Dedifferentiated amniotic fluid mesenchymal stem cell (primary cell): ENCODE results near the gene SPATA12.

Experiments
- DNase-seq: peaks from one replicate; pipeline ENCODE4 v3.0.0-alpha.2; 2016; ENCODE audit errors: extremely low spot score

The SPATA12 gene

DNA sequence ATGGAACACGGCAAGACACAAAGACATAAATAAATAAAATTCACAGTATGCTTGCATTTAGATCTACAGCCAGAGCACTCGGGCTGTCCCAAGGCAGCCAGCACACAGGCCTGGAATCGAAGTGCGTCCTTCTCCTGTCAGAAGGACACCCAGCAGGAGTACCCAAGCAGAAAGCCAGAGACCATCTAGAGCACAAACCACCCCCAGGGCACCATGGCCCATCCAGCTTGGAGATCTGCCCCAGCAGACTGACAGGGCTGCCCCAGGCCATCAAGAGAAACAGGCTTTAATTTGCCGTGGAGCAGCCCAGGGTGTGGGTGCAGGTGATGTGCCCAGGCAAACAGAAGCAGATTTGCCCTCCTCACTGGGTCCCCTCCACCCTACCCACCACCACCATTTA lies 7.8 kb upstream of the SPATA12 start:
- DNase-seq: no peak

DNA sequence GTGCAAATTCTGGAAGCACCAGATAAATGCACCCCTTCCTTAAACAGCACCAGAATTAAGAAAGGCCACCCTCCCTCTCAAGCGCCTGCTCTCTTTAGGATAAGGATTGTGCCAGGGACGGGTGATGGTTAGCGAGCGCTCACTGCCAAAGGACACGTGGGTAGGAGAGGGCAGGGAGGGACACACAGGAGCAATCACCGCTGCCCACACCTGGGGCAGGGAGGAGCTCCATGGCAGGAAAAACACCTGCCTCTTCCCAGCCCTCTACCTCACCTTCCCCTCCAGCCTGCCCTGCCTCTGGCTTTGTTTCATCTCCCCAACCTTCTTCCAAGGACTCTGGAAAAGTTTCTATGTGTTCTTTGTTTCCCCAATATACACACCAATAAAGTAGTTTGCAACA lies 7.3 kb upstream of the SPATA12 start:
- DNase-seq: no peak

DNA sequence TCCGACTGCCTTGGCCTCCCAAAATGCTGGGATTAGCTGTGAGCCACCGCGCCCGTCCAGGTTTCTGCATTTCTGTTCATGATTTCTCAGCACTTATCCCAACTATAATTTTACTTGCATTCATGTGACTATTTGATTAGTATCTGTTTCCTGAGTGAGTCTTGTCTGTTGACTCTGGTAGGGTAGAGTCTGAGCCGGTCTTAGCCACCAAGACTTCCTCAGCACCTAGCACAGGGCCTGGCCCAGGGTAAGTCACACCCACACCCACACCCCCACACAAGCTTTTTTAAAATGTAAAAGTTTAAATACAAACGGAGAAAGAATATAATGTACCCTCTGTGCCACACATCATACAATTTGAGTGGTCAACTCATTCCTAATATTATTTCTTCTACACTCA lies 3.1 kb upstream of the SPATA12 start:
- DNase-seq: no peak

DNA sequence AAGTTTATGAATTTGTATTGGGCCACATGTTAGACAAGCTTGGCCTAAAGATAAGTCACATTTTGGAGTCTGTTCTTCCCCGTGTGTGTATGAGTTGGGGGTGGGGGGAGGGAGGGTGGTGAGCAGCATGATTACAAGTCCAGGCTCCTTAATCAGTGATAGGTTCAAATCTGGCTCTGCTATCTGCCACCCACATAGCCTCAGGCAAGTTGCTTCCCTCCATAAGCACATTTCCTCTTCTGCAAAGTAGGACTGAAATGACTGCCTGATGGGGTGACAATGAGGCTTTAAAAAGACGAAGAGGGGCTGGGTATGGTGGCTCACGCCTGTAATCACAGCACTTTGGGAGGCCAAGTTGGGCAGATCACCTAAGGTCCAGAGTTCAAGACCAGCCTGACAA lies 1.1 kb upstream of the SPATA12 start:
- DNase-seq: no peak

DNA sequence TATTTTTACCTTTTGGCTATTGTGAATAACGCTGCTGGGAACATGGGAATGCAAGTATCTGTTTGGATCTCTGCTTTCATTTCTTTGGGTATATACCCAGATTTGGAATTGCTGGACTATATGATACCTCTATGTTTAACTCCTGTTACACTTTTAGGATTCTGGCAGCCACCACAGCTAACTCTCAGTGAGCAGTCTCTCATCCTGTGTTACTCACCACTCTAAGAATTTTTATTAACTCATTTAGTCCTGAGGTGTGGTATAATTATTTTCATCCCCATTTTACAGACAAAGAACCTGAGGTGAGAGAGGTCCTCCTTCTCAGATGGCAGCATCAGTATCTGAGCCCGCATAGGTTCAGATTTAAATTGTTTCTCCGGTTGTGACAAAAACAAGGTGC lies 1.1 kb downstream of the SPATA12 start:
- no peak for DNase-seq

DNA sequence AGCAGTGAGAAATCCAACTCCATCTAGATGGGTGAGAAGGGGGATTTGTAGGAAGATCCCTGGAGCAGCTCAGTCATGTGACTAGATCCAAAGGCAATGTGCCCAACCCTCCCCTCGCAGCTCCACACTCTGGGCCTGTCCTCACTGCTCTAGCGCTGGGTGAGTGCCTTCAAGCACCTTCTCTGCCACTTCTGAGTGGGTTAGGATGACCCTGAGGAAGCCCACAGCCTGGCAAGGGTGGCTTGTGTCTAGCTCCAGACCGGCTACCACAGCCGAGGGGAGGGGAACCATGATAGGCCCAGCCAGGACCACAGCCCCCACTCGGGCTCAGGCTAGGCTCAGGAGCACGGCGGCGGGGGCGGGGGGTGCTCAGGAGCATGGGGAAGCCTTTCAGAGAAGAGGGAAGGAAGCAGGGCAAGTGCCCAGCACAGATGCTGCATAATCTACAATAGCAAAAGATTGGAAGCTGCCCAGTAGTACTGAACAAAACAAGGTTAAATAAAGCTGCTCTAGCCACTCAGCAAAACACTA lies 1.7 kb downstream of the SPATA12 start:
- DNase-seq: no peak

DNA sequence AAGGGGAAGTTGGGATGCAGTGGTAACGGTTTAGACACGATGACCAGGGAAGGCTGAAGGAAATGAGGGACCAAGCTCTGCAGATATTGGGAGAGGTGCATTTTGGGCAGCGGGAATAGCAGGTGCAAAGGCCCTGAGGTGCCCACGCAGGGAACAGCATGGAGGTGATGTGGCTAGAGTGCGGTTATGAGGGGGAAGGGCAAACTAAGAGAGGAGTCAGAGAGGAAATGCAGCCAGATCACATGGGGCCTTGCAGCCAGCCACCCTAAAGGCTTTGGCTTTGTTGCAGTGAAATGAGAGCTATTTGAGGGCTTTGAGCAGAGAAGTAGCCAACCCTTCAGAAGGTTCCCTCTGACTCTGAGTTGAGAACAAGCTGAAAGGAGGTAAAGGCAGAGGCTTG lies 2.6 kb downstream of the SPATA12 start:
- no peak for DNase-seq

DNA sequence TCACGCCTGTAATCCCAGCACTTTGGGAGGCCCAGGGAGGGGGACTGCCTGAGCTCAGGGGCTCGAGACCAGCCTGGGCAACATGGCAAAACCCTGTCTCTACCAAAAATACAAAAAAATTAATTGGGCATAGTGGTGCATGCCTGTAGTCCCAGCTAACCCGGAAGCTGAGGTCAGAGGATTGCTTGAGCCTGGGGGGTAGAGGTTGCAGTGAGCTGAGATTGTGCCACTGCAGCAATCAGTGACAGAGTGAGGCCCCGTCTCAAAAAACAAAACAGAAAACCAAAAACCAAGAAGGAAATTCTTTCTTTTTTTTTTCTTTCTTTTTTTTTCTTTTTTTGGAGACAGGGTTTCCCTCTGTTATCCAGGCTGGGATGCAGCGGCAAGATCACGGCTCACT lies 3.5 kb downstream of the SPATA12 start:
- DNase-seq: no peak

DNA sequence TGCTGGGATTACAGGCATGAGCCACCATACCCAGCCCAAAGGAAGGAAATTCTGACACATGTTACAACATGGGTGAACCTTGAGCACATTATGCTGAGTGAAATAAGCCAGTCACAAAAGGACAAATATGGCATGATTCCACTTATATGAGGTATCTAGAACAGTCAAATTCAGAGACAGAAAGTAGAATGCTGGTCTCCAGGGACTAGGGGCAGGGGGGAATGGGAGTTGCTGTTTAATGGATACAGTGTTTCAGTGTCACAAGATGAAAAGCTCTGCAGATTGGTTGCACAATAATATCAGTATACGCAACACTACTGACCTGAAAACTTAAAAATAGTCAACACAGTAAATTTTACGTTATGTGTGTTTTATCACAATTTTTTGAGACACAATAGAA lies 4.1 kb downstream of the SPATA12 start:
- no peak for DNase-seq

DNA sequence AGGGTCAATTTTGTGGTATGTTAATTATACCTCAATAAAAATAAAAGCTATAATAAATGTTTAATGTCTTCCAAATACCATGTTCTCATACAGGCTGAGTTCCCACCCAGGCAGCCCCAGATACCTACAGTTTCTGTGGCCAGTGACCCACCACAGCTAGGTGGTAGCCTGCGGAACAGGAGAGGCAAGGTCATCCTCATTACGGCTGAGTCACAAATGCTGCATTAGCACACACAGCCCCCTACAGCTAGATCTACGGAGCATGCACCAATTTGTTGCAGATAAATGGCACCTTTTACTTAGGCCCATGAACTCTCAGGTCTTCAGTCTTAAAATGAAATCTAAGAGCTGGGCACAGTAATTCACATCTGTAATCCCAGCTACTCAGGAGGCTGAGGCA lies 5.1 kb downstream of the SPATA12 start:
- no peak for DNase-seq

DNA sequence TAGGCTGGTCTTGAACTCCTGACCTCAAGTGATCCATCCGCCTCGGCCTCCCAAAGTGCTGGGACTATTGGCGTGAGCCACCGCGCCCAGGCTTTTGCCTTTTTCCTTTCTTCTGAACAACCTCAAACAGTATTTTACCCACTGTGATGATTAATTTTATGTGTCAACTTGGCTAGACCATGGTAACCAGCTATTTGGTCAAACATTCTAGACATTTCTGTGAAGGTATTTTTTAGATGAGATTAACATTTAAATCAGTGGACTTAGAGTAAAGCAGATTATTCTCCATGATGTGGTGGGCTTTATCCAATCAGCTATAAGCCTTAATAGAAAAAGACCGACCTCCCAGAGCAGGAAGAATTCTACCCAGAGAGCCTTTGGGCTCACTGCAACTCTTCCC lies 6.0 kb downstream of the SPATA12 start:
- no peak for DNase-seq

DNA sequence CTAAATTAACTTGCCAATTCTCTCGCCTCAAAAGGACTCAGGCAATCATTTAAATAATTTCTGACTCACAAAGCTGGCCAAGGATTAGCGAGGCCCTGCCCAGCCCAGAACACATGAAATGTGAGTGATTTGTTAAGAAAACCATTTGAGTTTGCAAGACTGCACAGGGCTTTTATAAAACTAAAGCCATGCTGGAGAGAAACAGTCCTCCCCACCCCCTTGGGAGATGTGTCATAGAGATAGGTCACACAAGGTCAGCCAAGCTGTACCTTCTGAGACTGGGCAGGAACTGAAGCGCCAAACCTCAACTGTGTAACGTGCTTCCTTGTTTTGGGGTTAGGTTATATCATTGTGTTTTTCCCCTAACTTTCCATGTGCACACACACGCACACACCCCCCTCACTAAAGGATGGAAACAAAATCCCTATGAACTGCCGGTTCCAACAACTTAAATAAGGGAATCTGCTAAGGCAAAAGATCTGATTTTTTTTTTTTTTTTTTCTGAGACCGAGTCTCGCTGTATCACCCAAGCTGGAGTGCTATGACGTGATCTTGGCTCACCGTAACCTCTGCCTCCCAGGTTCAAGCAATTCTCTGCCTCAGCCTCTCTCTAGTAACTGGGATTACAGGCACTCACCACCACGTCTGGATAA lies 8.1 kb downstream of the SPATA12 start:
- peak; percentile 20 for DNase-seq

DNA sequence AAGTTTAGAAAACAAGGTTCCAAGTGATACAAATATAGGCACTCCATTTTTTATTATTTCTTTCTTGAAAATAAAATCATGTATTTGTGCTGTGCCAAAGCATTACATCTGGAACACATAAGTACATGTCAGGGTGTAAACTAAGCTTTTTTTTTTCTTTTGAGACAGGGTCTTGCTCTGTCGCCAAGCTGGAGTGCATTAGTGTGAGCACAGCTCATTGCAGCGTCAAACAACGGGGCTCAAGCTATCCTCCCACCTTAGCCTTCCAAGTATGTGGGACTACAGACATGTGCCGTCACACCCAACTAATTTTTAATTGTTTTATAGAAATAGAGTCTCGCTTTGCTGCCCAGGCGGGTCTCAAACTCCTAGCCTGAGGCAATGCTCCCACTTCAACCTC lies 9.0 kb downstream of the SPATA12 start:
- no peak for DNase-seq

DNA sequence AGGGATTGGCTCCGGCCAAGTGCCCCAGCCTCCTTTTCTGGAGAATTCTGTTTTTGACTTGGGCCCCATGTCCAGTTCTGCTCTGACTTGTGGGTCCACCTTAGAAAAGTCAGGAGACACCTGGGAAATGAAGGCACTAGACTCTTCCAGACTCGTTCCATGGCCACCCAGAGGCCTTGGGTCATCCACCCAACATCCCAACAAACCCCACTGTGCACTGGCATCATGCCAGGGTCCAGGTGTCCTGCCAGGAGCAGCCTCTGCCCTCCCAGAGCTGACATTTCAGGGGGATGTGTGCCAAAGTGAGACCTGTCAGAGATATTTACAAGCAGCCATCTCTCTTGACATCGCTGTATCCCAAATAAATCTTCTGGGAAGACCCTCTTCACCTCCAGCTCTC lies 13.2 kb downstream of the SPATA12 start:
- DNase-seq: no peak

DNA sequence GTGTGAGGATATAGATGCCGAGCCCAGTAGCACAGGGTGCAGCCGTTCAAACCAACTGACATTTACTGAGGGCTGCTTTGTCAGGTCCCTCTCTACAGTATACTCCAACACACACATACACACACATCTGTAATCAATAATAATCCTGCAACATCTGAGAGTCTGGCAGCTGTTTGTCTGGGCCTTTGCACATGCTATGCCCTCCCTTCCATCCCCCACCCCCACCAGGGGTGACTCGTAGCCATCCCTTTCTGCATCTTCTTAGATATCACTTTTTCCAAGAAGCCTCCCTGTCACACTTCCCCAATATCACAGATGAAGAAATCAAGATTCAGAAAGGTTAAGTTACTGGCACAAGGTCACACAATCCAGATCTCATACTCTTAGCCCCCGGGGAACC lies 13.7 kb downstream of the SPATA12 start:
- no peak for DNase-seq

DNA sequence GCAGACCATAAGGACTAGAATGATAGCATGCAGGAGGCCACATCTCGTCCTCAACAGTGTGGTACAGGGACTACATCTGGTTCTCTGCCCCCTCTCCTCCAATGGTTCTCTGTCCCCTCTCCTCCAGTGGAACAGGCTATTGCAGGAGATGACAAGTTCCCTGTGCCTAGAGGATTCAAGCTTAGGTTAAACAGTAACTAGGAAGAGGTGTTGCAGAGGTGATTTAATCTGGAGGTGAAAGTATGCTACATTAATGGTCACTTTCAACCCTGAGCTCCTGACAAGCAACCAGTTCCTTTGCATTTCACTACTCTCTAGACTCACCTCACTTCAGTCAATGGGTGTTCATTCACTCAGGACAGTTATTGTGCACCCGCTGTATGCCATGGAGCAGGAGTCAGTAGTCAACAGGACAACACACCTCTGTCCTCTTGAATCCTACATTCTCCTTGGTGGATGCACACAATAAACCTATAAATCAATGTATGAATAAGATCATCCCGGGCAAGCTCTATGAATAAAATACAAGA lies 16.0 kb downstream of the SPATA12 start:
- no peak for DNase-seq

DNA sequence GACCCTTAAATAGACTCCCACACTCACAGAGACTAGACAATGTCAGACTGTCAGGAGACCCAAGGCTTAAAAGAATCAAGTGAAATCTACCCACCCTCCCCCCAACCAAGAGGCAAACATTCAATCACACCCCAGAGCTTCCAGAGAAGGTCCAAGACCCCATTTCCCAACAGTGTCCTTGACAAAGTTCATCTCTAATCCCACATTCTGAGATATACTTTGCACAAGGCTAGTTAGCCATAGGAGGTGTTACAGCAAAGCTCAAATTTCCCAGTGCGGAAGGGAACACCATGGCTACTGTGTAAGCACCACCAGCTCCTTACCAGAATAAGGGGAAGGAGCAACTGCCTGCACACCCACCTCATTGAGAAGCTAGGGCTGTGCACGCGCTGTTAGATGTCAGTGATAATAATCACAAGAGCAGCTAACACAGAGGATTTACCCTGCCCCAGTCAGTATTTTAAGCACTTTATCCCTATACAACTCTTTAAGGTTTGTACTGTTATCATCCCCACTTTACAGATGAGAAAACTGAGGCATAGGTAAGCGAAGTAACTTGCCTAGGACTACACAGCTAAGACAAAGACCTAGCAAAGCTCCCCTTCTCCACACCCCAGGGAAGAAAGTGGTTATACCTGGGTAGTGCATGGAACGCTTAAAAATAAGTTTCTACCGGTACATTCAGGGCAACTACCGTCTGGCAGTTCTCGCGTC lies 17.3 kb downstream of the SPATA12 start:
- no peak for DNase-seq

DNA sequence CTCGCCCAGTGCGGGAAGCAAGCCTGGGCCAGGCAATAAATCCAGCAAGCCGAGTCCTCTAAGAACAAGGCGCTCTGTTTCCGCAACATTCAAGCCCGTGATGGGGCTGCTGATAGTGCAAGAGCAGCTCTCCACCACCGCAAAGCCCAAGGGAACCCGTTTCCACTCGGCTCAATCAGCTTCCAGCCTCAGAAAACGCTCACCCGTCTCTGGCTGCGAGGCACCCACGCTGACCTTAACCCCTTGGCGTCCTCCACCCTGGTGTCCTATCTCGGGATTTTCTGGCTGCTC lies 17.8 kb downstream of the SPATA12 start:
- DNase-seq: peak; percentile 15

DNA sequence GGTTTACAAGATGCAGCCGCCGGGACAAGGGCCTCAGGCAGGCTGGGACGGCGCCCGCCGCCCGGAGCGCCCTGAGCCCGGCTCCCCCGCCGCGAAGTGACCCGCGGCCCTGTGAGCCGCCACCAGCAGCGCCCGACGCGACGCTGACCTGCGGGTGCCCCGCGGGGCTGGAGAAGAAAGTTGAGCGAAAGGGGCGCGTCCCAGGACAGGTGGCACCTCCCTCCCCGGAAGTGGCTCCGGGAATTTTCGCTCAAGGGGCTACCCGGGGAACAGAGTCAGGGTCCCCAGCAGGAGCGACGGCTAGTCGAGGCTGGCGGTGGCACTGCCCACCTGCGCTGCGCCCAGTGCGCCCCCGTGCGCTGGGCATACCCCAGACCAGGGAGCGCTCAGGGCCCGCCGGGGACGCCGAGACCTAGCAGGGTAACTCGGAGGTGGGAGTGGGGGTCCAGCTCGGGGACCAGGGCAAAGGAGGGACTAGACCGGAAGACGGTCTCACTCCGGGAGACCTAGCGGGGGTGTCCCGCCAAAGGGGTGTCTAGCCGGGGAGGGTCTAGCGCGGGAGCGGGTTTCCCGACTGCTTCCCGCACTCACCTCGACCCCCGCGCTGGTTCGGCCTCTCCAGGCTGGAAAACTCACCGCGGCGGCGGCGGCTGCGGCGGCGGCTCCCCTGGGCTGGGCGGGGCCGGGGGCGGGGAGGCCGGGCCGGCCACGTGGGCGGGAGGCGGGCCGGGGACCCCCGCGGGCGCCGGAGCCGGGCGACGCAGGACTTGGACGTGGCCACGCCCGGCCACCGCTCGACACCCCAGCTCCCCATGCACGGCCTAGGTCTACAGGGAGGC lies 18.4 kb downstream of the SPATA12 start:
- no peak for DNase-seq

DNA sequence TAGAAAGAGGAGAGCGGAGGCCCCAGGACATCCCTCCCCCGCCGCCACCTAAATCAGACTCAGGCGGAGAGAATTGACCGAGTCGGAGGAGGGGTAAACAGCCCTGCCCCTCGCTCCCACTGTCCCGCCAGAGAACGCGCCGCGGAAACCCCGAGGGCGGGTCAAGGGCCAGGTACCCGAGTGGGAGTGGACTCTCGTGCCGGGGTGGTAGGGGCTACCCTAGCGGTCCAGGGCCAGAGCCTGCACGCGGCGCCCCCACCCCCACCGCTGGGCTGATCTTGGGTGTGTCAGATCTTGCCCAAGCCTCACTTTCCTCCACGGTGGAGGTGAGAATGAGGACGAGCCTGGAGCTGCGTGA lies 19.0 kb downstream of the SPATA12 start:
- no peak for DNase-seq

DNA sequence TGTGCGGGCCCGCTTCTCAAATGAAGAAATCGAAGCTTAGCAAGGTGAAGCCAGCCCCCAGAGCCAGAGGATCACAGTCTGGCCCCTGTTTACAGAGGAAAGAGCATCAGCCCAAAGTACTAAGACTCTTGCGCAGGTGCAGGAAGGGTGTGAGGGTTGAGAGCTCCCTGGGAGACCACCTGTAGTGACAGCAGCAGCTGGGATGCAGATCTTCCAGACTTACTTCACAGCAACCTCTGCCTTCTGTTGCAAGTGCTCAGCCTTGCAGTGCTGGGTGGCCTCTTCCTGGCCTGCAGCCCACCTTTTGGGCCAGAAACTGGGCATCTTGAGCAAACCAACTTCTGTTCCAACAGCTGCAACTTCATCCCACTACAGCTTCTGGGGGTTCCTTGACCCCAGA lies 19.7 kb downstream of the SPATA12 start:
- no peak for DNase-seq

DNA sequence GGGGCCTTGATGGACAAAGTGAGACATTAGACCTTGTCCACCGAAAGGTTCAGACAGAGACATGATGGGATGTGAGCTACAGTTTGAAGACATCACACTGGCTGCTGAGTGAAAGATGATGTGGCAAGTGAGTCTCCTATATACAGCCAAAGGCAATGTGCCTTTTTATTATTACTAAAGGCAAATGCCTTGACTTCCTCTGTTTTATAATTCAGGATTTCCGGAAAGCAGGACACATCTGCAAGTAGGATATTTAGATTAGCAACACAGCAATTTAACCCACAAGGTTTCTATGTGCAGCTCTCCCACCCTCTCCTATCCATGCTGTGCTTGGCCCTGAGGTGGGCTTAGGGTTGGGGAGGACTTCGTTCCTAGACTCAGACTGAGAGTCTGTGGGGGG lies 20.7 kb downstream of the SPATA12 start:
- DNase-seq: no peak

DNA sequence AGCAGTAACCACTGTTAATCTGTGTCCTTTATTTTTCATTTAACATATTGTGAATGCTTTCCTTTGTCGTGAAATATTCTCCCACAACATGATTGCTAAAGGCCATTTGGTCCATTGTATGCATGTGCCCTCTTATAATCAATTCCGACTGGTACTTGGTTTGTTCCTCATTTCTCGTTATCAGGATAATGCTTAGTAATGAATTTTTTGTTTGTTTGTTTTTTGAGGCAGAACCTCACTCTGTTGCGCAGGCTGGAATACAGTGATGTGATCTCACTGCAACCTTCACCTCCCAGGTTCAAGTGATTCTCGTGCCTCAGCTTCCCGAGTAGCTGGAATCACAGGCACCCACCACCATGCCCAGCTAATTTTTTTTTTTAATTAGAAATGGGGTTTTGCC lies 22.0 kb downstream of the SPATA12 start:
- no peak for DNase-seq
